Loucy (cell line): ENCODE measurements around the gene IL1RAPL2.

Source experiments
- H2AFZ ChIP-seq: fragments of 200-600 bp; sonication (generic); 2 replicates; pipeline ENCODE4 v1.6.0; 2016; ENCODE audit warnings: antibody characterized with exemption, mild to moderate bottlenecking, low read length, moderate library complexity
- H3F3A ChIP-seq: fragments of 200-600 bp; 2 replicates; pipeline ENCODE4 v1.6.0; 2016; ENCODE audit warnings: antibody characterized with exemption, low read depth, mild to moderate bottlenecking
- H3K27me3 ChIP-seq: fragments of 200-600 bp; sonication (generic); 2 replicates; pipeline ENCODE4 v1.6.1; 2014; ENCODE audit warnings: low read length, mild to moderate bottlenecking; ENCODE audit not compliant: insufficient read depth, poor library complexity, severe bottlenecking
- H3K36me3 ChIP-seq: fragments of 200-600 bp; sonication (generic); 2 replicates; pipeline ENCODE4 v1.6.1; 2016; ENCODE audit warnings: low read length; ENCODE audit not compliant: insufficient read depth
- H3K4me1 ChIP-seq: fragments of 200-600 bp; sonication (generic); 2 replicates; pipeline ENCODE4 v1.5.1; 2014; ENCODE audit warnings: low read length, mild to moderate bottlenecking; ENCODE audit not compliant: insufficient read depth, poor library complexity, severe bottlenecking
- H3K4me2 ChIP-seq: fragments of 200-600 bp; sonication (generic); 2 replicates; pipeline ENCODE4 v1.6.0; 2014; ENCODE audit warnings: antibody characterized with exemption, low read length, low read depth, mild to moderate bottlenecking; ENCODE audit not compliant: poor library complexity, severe bottlenecking
- H3K4me3 ChIP-seq: fragments of 200-600 bp; sonication (generic); 2 replicates; pipeline ENCODE4 v1.5.1; 2014; ENCODE audit warnings: low read length, mild to moderate bottlenecking, mixed read lengths; ENCODE audit not compliant: poor library complexity, severe bottlenecking
- H3K79me2 ChIP-seq: fragments of 200-600 bp; sonication (generic); 2 replicates; pipeline ENCODE4 v1.6.1; 2014; ENCODE audit warnings: low read length; ENCODE audit not compliant: insufficient read depth
- H3K9ac ChIP-seq: fragments of 200-600 bp; sonication (generic); 2 replicates; pipeline ENCODE4 v1.6.0; 2014; ENCODE audit warnings: mild to moderate bottlenecking, low read depth, low read length, moderate library complexity; ENCODE audit not compliant: poor library complexity, severe bottlenecking
- H3K9me2 ChIP-seq: fragments of 200-600 bp; sonication (generic); replicated peaks from 2 replicates; pipeline ENCODE4 v1.6.1; 2016; ENCODE audit warnings: low read depth, low read length, mixed read lengths
- H3K9me3 ChIP-seq: fragments of 200-600 bp; sonication (generic); 2 replicates; pipeline ENCODE4 v1.6.1; 2014; ENCODE audit warnings: mild to moderate bottlenecking, antibody characterized with exemption, low read length, low read depth; ENCODE audit not compliant: insufficient read depth
- H4K20me1 ChIP-seq: fragments of 200-600 bp; sonication (generic); 2 replicates; pipeline ENCODE4 v1.6.0; 2014; ENCODE audit warnings: antibody characterized with exemption, low read length, mild to moderate bottlenecking; ENCODE audit not compliant: insufficient read depth, poor library complexity, severe bottlenecking
- CTCF ChIP-seq: fragments of 200-600 bp; sonication (generic); conservative IDR thresholded peaks from 2 replicates; pipeline ENCODE4 v1.5.1; 2014; ENCODE audit warnings: mild to moderate bottlenecking, antibody characterized with exemption, low read length
- EZH2phosphoT487 ChIP-seq: fragments of 200-600 bp; IDR thresholded peaks from 2 replicates; pipeline ENCODE4 v1.6.1; 2018; ENCODE audit warnings: antibody characterized with exemption, mild to moderate bottlenecking, moderate library complexity, borderline replicate concordance

Gene IL1RAPL2

GRCh38 chrX:105150557-105150956, 584.6 kb downstream of the IL1RAPL2 start:
- no peaks in the 10 kb centered on the region for H3K4me1 ChIP-seq
- no peak overlapping the region for H3K4me2 ChIP-seq
- H4K20me1 ChIP-seq, result no peaks in the 10 kb centered on the region
- no peaks in the 10 kb centered on the region for H3K9me2 ChIP-seq
- H3K9ac ChIP-seq, result no peak overlapping the region
- H3K9me3 ChIP-seq, result no peaks in the 10 kb centered on the region
- no peaks in the 10 kb centered on the region for H3F3A ChIP-seq
- H3K79me2 ChIP-seq, result no peaks in the 10 kb centered on the region
- no peaks in the 10 kb centered on the region for H3K27me3 ChIP-seq
- H2AFZ ChIP-seq, result no peak overlapping the region
- H3K4me3 ChIP-seq, result no peak overlapping the region
- H3K36me3 ChIP-seq, result no peaks in the 10 kb centered on the region
- TF ChIP-seq EZH2phosphoT487, result no peak
- no peak for TF ChIP-seq CTCF

DNA sequence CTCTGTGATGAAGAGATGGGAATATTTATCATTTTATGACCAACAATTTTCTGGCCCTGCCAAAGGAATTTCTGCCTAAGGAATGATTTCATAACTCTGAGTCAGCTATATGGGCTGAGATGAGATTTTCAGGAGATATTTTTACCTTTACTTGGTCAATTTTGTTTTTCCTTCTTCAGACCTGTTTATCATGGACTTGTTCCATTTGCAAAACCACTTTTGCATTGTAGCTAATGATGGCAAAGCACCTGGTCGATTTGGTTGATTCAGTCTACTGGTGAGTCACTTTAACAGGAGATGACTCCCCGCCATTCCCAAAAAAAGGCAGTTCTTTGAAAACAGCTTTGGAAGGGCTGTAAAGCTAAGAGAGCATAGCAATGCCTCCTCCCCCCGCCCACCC, 601.2 kb downstream of the IL1RAPL2 start:
- TF ChIP-seq CTCF (no peak), EZH2phosphoT487 (no peak)
- no peaks in the 10 kb centered on the region for H3F3A ChIP-seq
- no peaks in the 10 kb centered on the region for H3K4me1 ChIP-seq
- no peak overlapping the region for H3K4me2 ChIP-seq
- H3K9me2 ChIP-seq, result no peaks in the 10 kb centered on the region
- H3K36me3 ChIP-seq, result no peaks in the 10 kb centered on the region
- H3K9ac ChIP-seq, result no peak overlapping the region
- no peaks in the 10 kb centered on the region for H3K79me2 ChIP-seq
- H3K9me3 ChIP-seq, result no peaks in the 10 kb centered on the region
- no peaks in the 10 kb centered on the region for H4K20me1 ChIP-seq
- no peak overlapping the region for H3K4me3 ChIP-seq
- no peaks in the 10 kb centered on the region for H3K27me3 ChIP-seq
- no peak overlapping the region for H2AFZ ChIP-seq

DNA sequence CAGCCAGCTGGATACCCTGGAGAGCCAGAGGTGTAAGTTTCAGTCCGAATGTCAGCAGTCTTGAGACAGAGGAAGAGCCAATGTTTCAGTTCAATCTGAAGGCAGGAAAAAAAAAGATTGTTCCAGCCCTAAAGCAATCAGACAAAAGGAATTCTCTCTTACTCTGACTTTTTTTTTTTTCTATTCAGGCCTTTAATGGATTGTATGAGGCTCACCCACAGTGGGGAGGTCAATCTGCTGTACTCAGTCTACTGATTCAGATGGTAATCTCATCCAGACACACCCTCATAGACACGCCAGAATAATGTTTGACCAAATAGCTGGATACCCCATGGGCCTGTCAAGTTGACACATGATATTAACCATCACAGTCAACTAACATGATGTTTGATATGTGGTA, 602.6 kb downstream of the IL1RAPL2 start:
- no peak overlapping the region for H3K4me2 ChIP-seq
- no peaks in the 10 kb centered on the region for H3K36me3 ChIP-seq
- TF ChIP-seq CTCF (no peak), EZH2phosphoT487 (no peak)
- H3K9me2 ChIP-seq, result no peaks in the 10 kb centered on the region
- H3K9ac ChIP-seq, result no peak overlapping the region
- H2AFZ ChIP-seq, result no peak overlapping the region
- H3F3A ChIP-seq, result no peaks in the 10 kb centered on the region
- H3K79me2 ChIP-seq, result no peaks in the 10 kb centered on the region
- H3K4me1 ChIP-seq, result no peaks in the 10 kb centered on the region
- no peaks in the 10 kb centered on the region for H3K9me3 ChIP-seq
- H3K4me3 ChIP-seq, result no peak overlapping the region
- no peaks in the 10 kb centered on the region for H4K20me1 ChIP-seq
- H3K27me3 ChIP-seq, result no peaks in the 10 kb centered on the region
